GM12872 (cell line): Measurements from ENCODE around the gene IFIT1.

Source experiments
- TF ChIP-seq, protein P1 (sequence below): IDR thresholded peaks from 3 replicates; pipeline ENCODE4 v1.5.1; 2011; ENCODE audit warnings: low read depth, mild to moderate bottlenecking, low read length, moderate library complexity; ENCODE audit not compliant: insufficient read depth

Gene IFIT1

DNA sequence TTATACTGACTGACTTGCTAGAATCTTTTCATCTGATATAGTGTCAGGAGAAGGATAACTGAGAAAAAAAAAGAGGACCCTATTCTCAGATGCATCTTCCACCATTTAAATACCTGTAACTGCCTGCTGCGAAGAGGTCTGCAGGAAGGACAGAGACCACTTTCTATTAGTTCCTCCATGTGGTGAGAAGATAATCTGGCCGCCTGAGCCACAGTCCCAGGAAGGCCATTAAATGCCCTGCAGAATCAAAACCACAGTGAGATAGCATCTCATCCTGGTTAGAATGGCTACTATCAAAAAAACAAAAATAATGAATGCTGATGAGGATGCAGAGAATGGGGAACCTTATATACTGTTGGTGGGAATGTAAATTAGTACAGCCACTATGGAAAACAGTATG lies 34.4 kb upstream of the IFIT1 start:
- TF ChIP-seq, protein P1, sequence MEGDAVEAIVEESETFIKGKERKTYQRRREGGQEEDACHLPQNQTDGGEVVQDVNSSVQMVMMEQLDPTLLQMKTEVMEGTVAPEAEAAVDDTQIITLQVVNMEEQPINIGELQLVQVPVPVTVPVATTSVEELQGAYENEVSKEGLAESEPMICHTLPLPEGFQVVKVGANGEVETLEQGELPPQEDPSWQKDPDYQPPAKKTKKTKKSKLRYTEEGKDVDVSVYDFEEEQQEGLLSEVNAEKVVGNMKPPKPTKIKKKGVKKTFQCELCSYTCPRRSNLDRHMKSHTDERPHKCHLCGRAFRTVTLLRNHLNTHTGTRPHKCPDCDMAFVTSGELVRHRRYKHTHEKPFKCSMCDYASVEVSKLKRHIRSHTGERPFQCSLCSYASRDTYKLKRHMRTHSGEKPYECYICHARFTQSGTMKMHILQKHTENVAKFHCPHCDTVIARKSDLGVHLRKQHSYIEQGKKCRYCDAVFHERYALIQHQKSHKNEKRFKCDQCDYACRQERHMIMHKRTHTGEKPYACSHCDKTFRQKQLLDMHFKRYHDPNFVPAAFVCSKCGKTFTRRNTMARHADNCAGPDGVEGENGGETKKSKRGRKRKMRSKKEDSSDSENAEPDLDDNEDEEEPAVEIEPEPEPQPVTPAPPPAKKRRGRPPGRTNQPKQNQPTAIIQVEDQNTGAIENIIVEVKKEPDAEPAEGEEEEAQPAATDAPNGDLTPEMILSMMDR, result no peak

DNA sequence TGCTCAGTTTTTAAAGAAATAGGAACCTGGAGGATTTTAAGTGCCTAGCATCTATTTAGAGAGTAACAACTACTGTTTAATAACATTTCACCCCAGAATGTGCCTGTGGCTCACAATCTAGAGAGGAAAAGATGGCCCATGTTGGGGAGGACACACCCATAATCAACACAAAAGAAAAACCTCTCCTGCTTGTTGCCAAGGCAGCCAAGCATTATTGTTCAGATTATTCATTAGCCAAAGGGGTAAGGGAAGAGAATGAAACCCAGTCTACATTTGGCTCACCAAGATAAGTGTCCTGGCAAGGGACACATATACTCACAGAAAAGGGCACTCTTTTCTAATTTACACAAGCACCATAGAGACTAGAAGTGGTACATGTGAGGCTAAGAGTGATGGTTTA lies 32.3 kb upstream of the IFIT1 start:
- TF ChIP-seq, protein P1, result no peak

DNA sequence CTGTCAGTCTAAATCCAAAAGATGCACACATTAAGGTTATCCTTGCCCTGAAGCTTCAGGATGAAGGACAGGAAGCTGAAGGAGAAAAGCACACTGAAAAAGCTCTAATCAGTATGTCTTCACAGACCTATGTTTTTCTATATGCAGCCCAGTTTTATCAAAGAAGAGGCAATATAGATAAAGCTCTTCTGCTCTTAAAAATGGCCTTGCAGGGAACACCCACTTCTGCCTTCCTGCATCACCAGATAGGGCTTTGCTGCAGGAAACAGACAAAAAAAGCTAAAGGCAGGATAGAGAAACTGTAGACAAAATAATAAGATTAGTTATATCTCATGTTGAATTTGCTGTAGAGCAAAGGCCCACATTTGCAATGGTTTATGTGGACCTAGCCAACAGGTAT lies 29.5 kb upstream of the IFIT1 start:
- TF ChIP-seq, protein P1, result no peak

DNA sequence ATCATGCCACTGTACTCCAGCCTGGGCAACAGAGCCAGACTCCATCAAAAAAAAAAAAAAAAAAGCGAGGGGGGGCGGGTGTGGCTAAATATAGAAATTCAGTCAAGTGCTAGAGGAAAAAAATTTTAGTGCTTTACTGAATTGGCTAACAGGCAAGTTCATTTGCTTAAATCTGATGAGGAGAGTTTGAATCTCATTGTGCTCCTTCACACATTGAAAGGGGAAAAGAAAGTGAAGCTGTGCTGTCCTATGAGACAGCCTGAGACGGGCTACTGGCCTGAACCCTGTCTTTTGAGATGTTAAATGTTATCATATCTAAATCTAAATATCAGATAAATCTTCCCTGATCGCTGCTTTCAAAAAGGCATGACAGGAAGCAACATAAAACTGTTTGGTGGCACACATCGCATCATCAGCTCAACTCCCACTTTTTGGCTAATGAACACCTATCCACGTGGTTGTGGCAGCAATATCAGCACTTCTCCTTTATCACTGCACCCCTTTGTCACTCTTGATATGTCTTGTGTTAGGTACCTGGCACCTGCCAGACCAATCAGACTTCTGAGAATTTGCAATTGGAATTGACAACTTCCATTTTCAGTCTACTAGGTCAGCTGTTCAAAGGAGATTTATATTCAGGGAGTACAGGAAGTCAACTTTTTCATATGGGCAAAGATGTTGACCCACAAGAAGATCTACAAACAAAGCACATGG lies 28.5 kb upstream of the IFIT1 start:
- TF ChIP-seq, protein P1, result no peak

DNA sequence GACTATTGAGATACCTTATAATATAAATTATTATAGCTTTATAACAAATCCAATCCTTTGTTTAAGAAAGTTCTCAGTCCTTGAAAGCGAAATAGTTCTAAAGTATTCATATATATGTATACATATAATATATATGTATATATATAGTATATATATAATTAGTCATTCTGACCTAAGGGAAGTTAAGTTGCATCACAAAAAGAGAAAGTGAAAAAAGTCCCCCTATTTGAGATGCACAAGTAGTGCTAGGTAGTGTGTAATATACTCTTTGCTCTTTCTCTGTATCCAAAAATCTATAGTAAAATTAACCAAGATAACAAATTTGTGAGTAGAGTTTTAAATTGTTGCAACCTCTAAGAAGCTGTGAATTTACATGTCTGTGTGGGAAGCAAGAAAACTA lies 27.9 kb upstream of the IFIT1 start:
- TF ChIP-seq, protein P1, result no peak

DNA sequence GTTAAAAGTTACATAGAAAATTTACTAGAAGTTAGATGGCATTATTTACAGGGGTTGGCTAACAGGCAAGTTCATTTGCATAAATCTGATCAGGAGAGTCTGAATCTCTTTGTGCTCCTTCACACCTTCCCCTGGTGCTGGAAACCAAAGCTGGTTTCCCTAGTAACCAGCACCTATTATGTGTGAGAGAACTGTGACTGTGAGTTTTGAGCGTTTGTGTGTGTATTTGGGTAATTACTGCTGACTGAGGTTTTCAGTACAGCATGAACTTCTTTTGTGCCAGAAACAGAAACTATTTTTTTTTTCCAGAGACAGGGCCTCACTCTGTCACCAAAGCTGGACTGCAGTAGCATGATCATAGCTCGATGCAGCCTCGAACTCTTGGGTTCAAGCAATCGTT lies 24.9 kb upstream of the IFIT1 start:
- TF ChIP-seq, protein P1, result no peak

DNA sequence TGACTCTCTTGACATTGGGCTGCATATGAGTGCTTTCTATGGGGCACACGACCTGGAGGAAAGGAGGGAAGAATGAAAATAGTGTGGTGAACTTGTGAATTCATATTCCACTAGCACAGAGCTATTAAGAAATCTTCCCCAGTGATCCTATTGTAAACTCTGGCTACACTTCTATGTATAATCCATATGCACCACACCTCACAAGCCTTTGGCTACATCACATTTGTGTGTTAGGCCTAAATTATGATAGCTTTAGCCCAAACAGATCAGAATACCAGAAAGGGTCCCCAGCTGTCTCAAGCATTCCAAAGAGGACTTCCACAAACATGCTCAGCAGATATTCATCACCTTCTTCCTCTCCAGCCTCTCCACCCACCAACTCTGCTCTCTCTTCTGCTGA lies 24.3 kb upstream of the IFIT1 start:
- TF ChIP-seq, protein P1, result no peak
